Amniotic stem cell (primary cell): ENCODE measurements around the gene SZT2.
A peak's percentile ranks its signal among the peaks of the same experiment; 100 is the strongest.
"Not testable (repeated sequence)": the region's sequence is repeated elsewhere in the genome, so short reads cannot be mapped to it uniquely, and the experiment has no call there.

Experiments
- DNase-seq: peaks from one replicate; lab custom pipeline; 2025; lab: John Stamatoyannopoulos, UW

The SZT2 gene

DNA sequence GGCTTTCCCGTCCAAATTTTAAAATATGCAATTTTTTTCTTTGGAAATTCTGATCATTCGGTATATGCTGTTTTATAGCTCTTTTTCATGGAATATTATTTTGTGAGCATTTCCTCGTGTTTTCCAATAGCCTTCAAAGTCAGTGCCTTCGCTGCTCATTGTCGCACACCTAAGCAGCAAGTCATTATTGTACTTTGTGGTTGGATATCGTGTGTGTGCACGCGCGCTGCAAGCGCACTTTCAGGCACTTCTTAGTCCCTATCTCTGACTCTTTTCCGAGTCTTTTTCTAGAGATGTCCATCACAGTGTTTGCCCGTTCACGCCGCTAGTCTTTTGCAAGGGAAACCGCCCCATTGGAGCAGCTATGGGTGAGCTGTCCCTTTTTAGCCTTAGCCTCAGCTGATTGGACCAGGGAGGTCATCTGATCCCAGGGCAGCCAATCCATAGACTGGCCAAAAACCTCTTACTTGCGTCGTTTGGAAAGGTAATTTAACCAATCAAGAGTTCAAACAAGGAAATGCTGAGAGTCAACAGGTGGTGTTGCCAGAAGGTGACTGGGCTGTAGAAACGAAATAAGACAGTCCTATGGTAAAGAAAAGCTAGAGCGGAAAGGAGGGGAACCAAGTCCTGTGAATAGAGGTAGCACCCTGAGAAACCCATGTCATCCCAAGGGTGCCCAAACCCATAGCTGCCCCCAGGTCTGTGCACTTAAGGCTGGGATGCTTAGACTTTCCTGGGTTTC, 64.7 kb downstream of the SZT2 start:
- DNase-seq: no peak

DNA sequence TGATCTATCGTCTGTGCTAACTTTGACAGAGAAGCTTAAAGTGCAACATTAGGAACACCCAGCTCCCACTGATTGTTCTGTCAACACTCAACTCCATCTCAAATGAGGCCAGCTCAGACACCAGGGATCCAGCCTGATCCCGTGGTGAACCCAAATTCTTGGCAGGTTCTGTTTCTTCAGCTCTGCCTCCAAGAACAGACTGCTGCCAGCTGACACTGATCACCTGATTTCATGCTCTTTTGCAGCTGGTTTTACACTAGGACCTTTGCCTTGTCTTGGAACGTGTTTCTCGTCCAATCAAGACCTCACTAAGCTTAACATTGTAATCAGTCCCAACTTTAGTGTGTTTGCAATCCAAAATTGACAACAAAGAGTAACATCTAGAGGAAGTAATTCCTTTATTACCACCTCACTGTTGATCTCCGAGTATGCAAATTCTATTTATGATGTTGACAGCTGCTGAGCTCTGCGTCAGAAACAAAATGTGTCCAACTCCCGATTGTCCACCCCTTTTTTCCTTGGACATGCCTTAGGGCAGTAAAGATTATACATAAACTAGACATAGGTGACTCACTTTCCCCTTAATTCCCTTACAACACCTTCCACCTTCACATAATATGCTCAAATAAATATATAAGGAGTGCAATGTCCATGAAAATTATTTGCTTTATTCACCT, 65.7 kb downstream of the SZT2 start:
- DNase-seq: no peak

DNA sequence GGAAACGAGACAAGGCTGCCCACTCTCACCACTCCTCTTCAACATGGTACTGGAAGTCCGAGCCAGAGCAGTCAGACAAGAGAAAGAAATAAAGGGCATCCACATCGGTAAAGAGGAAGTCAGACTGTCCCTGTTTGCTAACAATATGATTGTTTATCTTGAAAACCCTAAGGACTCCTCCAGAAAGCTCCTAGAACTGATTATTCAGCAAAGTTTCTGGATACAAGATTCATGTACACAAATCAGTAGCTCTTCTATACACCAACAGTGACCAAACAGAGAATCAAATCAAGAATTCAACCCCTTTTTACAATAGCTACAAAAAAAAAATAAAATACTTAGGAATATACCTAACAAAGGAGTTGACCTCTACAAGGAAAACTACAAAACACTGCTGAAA, 68.7 kb downstream of the SZT2 start:
- DNase-seq: not testable (repeated sequence)

DNA sequence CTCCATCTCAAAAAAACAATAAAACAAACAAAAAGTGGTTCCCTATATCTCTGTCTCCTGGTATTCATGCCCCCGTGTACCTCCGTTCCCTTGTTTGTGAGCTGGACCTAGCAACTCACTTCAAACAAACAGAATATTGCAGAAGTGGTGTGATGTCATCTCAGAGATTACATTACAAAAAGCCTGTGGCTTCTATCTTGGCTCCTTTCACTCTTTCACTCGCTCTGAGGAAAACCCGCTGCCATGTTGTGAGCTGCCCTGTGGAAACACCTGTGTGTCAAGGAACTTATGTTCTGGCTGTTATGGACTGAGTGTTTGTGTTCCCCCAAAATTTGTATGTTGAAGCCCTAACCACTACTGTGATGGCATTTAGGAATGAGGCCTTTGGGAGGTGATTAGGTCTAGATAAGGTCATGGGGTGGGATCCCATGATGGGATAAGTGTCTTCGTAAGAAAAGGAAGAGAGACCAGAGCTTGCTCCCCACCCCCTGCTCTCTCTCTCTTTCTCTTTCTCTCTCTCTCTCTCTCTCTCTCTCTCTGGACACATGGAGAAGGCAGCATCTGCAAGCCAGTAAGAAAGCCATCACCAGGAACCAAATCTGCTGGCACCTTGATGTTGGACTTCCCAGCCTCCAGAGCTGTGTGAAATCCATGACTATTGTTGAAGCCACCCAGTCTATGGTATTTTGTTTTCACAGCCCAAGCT, 71.4 kb downstream of the SZT2 start:
- no peak for DNase-seq

DNA sequence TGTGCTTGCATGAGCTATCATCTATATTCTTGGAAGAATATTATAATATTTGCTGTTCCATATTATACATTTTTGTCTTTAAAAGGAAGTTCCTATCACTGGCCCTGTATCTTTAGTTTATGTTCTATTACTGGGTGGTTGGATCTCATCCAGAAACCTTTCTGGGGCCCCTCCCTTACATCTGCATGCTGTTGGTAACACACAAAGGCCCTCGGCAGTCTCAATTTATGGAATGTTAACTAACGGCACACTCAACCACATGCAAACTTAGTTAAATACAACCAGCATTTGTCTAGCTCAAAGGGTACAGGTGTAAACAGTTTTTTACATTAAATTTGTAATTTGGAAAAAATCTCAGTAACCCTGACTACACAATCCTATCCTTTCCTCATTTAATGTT, 73.8 kb downstream of the SZT2 start:
- no peak for DNase-seq

DNA sequence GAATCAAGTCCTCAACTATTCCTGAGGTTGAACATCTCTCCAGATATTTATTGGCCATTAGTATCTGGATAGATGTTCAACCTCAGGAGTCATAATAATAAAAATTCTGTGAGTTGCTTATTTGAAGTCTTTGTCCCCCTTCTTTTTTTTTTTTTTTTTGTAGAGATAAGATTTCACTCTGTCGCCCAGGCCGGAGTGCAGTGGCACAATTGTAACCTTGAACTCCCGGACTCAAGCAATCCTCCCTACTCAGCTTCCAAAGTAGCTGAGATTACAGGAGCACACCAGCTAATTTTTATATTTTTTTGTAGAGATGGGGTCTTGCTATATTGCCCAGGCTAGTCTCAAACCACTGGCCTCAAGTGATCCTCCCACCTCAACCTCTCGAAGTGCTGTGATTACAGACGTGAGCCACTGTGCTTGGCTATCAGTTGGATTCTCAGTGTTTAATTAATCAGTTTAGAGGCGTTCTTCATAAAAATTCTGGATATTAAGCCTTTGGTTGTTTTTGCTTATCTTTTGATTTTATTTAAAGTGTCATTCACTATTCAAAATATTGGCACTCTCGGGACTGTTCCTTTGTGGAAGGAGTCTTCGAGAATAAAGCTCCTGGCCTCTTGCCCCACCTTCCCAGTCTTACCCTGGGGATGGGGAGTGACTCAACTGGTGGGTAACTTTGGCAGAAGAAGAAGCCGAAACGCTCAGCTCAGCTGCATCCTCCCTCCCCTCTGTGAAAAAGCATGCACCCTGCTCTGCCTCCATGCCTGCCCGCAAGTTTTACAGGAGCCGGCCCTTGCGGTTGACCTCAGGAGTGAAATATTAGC, 75.2 kb downstream of the SZT2 start:
- DNase-seq: no peak

DNA sequence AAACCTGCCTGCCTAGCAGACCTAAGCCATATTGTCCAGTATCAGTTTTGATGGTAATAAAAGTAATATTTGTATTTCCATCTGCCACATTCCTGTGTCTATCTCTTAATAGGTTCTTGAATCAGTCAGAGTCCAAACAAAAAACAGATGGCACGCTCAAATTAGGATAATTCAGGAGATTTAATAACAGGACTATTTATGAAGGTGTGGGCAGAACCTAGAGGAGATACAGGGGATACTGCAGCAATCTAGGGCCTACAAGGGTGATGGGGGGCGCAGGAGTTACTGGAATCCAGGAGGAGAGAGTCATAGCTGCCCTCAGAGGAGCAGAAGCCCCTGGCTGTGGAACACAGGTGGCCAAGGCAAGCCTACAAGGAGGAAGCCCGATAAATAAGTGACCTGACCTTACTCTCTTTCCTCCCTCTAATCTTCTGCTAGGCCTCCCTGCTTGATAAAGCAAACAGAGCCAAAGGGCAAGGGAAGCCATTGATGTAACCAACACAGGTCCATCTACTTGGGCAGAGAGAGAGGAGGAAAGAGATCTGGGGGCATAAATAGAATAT, 75.9 kb downstream of the SZT2 start:
- no peak for DNase-seq

DNA sequence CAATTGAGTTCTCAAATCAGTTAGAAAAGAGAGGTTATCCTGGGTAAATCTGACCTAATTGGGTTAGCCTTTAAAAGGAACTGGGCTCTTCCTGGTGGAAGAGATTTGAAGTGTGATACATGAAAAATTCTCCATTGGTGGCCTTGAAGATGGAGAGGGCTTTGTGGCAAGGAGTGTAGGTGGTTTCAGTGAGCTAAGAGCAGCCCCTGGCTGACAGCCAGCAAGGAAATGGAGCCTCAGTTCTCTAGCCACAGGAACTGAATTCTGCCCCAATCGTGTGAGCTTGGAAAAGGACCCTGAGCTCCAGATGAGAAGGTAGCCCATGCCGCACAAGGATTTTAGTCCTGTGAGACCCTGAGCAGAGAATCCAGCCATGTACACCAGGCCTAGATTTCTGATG, 76.7 kb downstream of the SZT2 start:
- no peak for DNase-seq

DNA sequence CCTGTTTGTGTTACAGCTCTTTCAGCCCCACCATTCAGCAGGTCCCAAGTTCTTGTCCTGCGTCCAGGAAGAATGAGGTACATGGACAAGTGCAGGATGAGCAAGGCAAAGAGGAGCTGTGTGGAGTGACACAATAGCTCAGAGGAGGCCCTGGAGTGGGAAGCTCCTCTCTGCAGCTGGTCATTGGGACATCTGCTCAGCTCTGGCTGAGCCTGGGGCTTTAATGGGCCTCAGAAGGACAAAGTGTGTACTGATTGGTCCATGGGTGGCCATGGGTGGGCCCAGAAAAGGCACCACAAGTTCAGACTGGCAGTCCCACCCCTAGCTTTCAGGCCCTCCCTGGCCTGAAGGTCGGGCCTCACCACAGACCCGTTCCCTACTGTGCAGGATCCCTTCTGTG, 78.7 kb downstream of the SZT2 start:
- DNase-seq: no peak

DNA sequence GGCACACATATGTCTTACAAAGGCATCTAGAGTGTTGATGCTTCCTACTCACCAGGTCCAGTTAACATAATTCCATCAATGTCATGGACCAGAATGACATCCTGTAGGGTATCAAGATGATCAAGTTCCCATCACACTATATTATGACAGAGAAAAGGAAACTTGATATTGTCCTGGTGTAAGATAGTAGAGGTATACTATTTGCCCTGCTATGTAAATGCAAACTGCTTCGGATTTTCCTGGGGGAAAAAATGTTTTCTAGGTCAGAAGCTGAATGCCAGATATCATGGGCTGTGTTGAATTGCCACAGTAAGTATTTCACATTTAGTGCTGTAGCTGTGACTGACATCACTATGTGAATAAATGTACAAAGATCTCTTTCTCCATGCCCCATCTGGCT, 80.2 kb downstream of the SZT2 start:
- no peak for DNase-seq

DNA sequence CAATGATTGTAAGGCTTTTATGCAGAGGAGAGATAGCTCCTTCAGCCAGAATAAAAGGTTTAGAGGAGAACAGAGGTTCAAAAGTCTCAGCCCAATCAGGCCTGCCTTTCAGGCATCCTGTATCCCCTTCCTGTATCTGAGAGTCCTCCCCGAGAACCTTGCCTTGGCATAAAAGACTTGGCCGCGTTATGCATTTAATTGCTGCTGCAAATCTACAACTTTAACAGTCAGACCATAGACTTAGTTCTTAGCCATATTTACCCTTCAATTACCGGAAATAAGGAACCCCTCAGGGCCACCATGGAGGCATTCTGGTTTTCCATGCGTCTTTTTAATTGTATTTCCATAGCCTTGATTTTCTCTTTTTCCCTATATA, 82.4 kb downstream of the SZT2 start:
- DNase-seq: no peak

DNA sequence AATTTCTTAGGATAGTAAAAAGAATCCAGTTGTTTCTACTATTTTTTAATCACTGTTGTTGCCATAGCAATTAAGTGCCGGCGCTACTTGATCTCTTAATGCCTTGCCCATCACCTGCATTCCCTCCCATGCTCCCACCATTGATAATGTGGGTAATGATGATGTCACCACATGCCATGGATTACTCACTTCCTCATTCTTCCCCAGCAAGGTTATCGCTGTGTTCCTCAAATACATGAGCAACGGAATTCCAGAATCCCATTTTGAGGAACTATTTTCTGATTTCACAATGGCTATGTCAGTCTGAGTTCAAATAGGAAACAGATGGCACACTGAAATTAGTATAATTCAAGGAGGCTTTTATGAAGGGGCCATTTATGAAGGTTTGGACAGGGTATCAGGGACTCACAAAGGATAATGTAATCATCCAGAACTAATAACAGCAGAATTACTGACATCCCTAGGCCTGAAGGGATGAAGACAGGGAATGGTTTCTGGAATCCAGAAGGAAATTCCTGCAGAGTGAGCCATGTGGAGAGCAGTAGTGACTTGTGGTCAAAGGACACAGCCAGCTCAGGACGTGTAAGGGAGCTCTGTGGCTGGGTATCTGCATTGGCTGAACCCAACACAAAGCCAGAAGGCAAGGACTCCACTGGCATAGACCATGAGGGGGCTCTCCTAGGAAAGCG, 82.9 kb downstream of the SZT2 start:
- DNase-seq: peak; percentile 76

DNA sequence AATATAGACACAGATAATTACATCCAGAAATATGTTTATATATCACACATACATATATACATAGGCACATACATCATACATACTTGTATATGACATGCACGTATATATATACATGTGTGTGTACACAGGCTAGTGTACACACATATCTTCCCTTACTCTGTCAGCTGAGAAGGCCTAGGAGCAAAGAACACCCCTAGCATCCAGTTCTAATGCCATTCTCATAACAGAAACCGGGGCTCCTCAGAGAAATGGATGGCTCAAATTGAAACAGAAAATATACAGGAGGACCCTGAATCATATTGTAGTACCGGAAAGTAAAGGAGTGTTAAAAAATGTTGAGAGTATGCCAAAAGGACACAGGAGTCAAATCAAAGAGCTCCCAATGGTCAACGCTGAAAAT, 83.8 kb downstream of the SZT2 start:
- DNase-seq: no peak

DNA sequence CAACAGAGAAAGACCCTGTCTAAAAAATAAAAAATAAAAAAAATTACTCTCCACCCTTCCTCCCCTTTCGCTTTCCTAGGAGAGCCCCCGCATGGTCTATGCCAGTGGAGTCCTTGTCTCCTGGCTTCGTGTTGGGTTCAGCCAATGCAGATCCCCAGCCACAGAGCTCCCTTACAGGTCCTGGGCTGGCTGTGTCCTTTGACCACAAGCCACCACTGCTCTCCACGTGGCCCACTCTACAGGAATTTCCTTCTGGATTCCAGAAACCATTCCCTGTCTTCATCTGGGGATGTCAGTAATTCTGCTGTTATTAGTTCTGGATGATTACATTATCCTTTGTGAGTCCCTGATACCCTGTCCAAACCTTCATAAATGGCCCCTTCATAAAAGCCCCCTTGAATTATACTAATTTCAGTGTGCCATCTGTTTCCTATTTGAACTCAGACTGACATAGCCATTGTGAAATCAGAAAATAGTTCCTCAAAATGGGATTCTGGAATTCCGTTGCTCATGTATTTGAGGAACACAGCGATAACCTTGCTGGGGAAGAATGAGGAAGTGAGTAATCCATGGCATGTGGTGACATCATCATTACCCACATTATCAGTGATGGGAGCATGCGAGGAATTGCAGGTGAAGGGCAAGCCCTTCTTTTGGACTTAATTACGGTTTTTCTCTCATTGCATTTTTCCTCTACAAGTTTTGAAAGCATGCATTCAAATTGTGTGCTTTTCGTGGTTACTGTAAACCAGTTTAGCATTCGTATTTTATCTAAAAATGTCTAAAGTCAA, 86.1 kb downstream of the SZT2 start:
- not testable (repeated sequence) for DNase-seq

DNA sequence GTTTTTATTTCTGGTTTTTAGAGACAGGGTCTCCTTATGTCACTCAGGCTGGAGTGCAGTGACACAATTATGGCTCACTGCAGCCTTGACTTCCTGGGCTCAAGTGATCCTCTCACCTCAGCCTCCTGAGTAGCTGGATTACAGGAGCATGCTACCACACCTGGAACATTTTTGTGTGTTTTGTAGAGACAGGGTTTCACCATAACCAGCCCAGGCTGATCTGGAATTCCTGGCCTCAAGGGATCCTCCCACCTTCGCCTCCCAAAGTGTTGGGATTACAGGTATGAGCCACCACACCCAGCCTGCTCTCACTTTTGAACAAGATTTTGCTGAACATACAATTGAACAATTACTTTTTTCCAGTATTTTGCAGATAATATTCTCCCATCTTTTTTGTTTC, 88.0 kb downstream of the SZT2 start:
- no peak for DNase-seq

DNA sequence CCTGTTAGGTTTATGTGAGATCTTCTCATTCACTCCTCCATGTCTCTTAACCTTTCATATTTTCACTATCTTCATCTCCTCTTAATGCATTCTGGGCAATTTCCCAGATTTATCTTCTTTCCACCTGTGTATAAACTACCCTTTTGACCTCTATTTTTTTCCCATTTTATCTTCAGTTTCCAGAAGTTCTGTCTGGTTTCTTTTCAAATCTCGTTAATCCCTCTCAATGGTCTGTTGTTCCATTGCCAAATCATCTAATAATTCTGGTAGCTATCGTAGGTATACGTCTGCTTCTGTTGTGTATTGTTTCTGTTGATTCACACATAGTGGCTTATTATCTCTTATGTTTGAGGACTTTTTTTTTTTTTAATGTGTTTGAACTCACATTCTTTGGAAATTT, 89.7 kb downstream of the SZT2 start:
- no peak for DNase-seq

DNA sequence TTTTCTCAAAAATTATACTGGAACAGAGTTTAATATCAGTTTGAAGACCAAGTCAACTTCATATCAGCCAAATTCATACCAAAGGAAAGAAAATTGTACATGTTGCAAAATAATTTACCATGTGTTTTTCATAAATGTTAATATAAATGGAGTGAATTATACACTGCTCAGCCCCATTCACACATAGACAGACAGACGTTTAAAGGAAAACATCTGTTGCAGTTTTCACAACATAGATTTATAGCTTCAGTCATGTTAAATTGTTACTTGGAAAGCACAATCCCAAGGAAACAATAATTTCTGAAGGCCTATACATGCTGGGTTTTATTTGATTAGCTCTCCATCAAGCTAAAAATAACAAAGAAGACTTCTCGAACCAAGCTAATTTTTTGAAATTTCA, 91.8 kb downstream of the SZT2 start:
- DNase-seq: no peak

DNA sequence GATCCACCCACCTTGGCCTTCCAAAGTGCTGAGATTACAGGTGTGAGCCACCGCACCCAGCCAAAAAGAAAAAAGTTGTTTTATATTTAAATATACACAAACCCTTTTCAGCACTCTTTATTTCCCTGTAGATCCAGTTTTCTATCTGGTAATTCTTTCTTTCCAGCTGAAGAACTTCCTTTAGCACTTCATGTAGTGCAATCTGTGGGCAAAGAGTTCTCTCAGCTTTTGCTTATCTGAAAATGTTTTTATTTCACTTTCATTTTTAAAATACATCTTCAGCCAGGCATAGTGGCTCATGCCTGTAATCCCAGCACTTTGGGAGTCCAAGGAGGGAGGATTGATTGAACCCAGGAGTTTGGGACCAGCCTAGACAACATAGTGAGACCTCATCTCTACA, 92.5 kb downstream of the SZT2 start:
- DNase-seq: no peak

DNA sequence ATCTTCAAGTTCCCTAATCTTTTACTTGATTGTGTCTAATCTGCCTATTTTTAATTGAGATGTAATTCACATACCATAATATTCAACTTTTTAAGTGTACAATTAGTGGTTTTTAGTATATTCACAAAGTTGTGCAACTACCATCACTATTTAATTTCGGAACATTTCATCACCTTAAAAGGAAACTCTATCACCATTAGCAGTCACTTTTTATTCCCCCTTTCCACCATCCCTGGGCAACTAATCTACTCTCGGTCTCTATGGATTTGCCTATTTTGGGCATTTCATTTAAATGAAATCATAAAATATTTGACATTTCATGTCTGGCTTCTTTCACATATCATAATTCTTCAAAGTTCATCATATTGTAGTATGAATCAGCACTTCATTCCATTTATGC, 94.7 kb downstream of the SZT2 start:
- DNase-seq: no peak

DNA sequence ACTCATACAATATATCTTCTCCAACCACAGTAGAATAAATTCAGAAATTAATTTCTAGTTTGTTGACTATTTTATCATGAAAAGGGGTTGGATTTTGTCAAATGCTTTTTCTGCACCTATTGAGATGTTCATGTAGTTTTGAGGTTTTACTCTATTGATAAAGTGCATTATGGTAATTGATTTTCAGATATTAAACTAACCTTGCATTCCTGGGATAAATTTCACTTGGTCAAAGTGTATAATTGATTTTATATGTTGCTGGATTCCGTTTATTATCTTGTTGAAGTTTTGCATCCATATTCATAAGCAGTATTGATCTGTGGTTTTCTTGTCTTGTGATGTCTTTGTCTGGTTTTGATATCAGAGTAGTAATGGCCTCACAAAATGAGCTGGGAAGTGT, 98.5 kb downstream of the SZT2 start:
- no peak for DNase-seq

DNA sequence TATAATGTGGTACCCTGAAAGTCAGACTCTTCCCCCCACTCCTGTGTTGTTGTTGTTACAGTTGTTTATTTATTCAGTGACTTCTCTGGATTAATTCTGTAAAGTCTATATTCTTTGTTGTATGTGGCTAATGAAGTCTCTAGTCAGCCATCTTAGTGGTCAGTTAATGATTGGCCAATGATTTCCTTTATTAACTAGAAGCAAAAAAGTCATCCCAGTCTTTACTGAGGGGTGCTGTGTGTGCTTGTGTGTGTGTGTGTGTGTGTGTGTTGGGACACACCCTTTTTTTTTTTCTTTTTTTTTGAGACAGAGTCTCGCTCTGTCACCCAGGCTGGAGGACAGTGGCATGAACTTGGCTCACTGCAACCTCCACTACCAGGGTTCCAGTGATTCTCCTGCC, 101.4 kb downstream of the SZT2 start:
- no peak for DNase-seq
